ELF-1 (cell line): Measurements from ENCODE around the gene AOAH.
A peak's percentile ranks its signal among the peaks of the same experiment; 100 is the strongest.

Source experiments
- DNase-seq: peaks from one replicate; pipeline ENCODE4 v3.0.0-alpha.2; 2016; ENCODE audit warnings: low read depth, low spot score

The AOAH gene

GRCh38 chr7:36635091-36635490 is 89.2 kb downstream of the AOAH start:
- no peak for DNase-seq

GRCh38 chr7:36633377-36633776 is 90.9 kb downstream of the AOAH start:
- peak; percentile 81 for DNase-seq

GRCh38 chr7:36630112-36630650 is 94.1 kb downstream of the AOAH start:
- no peak for DNase-seq

GRCh38 chr7:36629351-36629750 is 94.9 kb downstream of the AOAH start:
- no peak for DNase-seq

GRCh38 chr7:36627836-36628235 is 96.5 kb downstream of the AOAH start:
- DNase-seq, result no peak

- DNase-seq, result no peak
Measured at GRCh38 chr7:36626111-36626510, 98.2 kb downstream of the AOAH start.

GRCh38 chr7:36625247-36625646 is 99.0 kb downstream of the AOAH start:
- no peak for DNase-seq

- DNase-seq, result no peak
Measured at GRCh38 chr7:36623247-36623646, 101.0 kb downstream of the AOAH start.

- DNase-seq, result no peak
Measured at GRCh38 chr7:36621396-36621795, 102.9 kb downstream of the AOAH start.

GRCh38 chr7:36620166-36620708 is 104.1 kb downstream of the AOAH start:
- no peak for DNase-seq

- no peak for DNase-seq
Measured at GRCh38 chr7:36617408-36617807, 106.9 kb downstream of the AOAH start.

GRCh38 chr7:36615852-36616540 is 108.3 kb downstream of the AOAH start:
- DNase-seq, result peak; percentile 68

- no peak for DNase-seq
Measured at GRCh38 chr7:36614959-36615358, 109.3 kb downstream of the AOAH start.

GRCh38 chr7:36613031-36613614 is 111.2 kb downstream of the AOAH start:
- DNase-seq, result no peak

- DNase-seq, result no peak
Measured at GRCh38 chr7:36611703-36612102, 112.6 kb downstream of the AOAH start.

GRCh38 chr7:36607721-36608095 is 116.6 kb downstream of the AOAH start:
- DNase-seq, result no peak

GRCh38 chr7:36606976-36607720 is 117.1 kb downstream of the AOAH start:
- DNase-seq, result no peak

- DNase-seq, result no peak
Measured at GRCh38 chr7:36606153-36606975, 117.9 kb downstream of the AOAH start.

GRCh38 chr7:36605261-36606051 is 118.8 kb downstream of the AOAH start:
- no peak for DNase-seq

GRCh38 chr7:36604806-36605205 is 119.5 kb downstream of the AOAH start:
- no peak for DNase-seq
